DMS79 treated with DMSO at 0.1 percent for 48 hours (cell line): ENCODE measurements around the gene DLG2.
"Not testable (repeated sequence)": the region's sequence is repeated elsewhere in the genome, so short reads cannot be mapped to it uniquely, and the experiment has no call there.

Source experiments
- DNase-seq: peaks from one replicate; lab custom pipeline; 2025; lab: John Stamatoyannopoulos, UW

Gene DLG2

GRCh38 chr11:85110246-85110645 is 516.9 kb downstream of the DLG2 start:
- not testable (repeated sequence) for DNase-seq

- no peak for DNase-seq
These were observed 518.0 kb downstream of the DLG2 start for GRCh38 chr11:85109141-85109540.

- no peak for DNase-seq
These were observed 521.3 kb downstream of the DLG2 start for GRCh38 chr11:85105868-85106267.

GRCh38 chr11:85099522-85099921 is 527.6 kb downstream of the DLG2 start:
- no peak for DNase-seq

GRCh38 chr11:85098996-85099395 is 528.1 kb downstream of the DLG2 start:
- DNase-seq: no peak

- no peak for DNase-seq
These were observed 530.2 kb downstream of the DLG2 start for GRCh38 chr11:85096939-85097338.

- no peak for DNase-seq
These were observed 531.9 kb downstream of the DLG2 start for GRCh38 chr11:85095239-85095638.

GRCh38 chr11:85094795-85095194 is 532.3 kb downstream of the DLG2 start:
- DNase-seq: no peak

- no peak for DNase-seq
These were observed 537.5 kb downstream of the DLG2 start for GRCh38 chr11:85089654-85090053.

- no peak for DNase-seq
These were observed 538.9 kb downstream of the DLG2 start for GRCh38 chr11:85088286-85088685.

- no peak for DNase-seq
These were observed 540.5 kb downstream of the DLG2 start for GRCh38 chr11:85086504-85087284.

- DNase-seq: no peak
These were observed 550.4 kb downstream of the DLG2 start for GRCh38 chr11:85076535-85077330.

- DNase-seq: no peak
These were observed 564.5 kb downstream of the DLG2 start for GRCh38 chr11:85062659-85063058.

GRCh38 chr11:85052636-85053035 is 574.5 kb downstream of the DLG2 start:
- DNase-seq: no peak

GRCh38 chr11:85048801-85049200 is 578.3 kb downstream of the DLG2 start:
- DNase-seq: no peak

- DNase-seq: no peak
These were observed 581.4 kb downstream of the DLG2 start for GRCh38 chr11:85045716-85046115.

GRCh38 chr11:85044911-85045310 is 582.2 kb downstream of the DLG2 start:
- no peak for DNase-seq

GRCh38 chr11:85042361-85042760 is 584.8 kb downstream of the DLG2 start:
- DNase-seq: no peak

- no peak for DNase-seq
These were observed 587.0 kb downstream of the DLG2 start for GRCh38 chr11:85040166-85040565.

- DNase-seq: no peak
These were observed 597.2 kb downstream of the DLG2 start for GRCh38 chr11:85029964-85030363.

- DNase-seq: no peak
These were observed 598.6 kb downstream of the DLG2 start for GRCh38 chr11:85028329-85029101.

- no peak for DNase-seq
These were observed 599.8 kb downstream of the DLG2 start for GRCh38 chr11:85027346-85027745.

GRCh38 chr11:85021058-85021457 is 606.1 kb downstream of the DLG2 start:
- DNase-seq: no peak
